Pancreas (tissue), 10 donors: ENCODE measurements around the gene DDO. TPM values are rescaled to one million over a fixed set of nuclear protein-coding genes. Genes with fewer than 3 reads are reported as not detected.

Experiments used
- ATAC-seq, 4 donors: fragments of 200-7000 bp; cut with Tn5 transposase; one replicate each; pipeline versions ENCODE4 v1.8.0 to v1.9.1; 2020; ENCODE audit warnings: mild to moderate bottlenecking in 4 of 4, moderate library complexity in 4 of 4
- DNase-seq, 6 donors: peaks; one replicate each; pipeline ENCODE4 v3.0.0-alpha.2; 2020
- FAIRE-seq: peaks from 2 replicates; lab custom pipeline; 2012; peaks lifted over from hg19 to GRCh38; lab: Jason Lieb, UNC
- H3K27ac ChIP-seq, 4 donors: fragments of 200-600 bp; sonication (generic); 1 replicate in 3 of 4; 2 replicates in 1 of 4; pipeline versions ENCODE4 v1.5.0 to v1.8.0; 2020
- H3K27me3 ChIP-seq, 4 donors: fragments of 200-600 bp; one replicate each; pipeline ENCODE4 v1.8.0; 2021
- H3K36me3 ChIP-seq, 3 donors: fragments of 200-600 bp; sonication (generic) in 1 of 3; one replicate each; pipeline versions ENCODE4 v1.5.0 to v1.8.0; 2020 to 2021
- H3K4me1 ChIP-seq, 3 donors: fragments of 200-600 bp; one replicate each; pipeline ENCODE4 v1.8.0; 2021
- H3K4me3 ChIP-seq, 4 donors: fragments of 200-600 bp; sonication (generic) in 2 of 4; one replicate each; pipeline versions ENCODE4 v1.5.0 to v1.8.0; 2020 to 2021
- H3K9me3 ChIP-seq, 4 donors: fragments of 200-600 bp; one replicate each; pipeline ENCODE4 v1.8.0; 2021
- WGBS, 2 donors: extraction: QIAGEN DNeasy Blood & Tissue Kit; methylation state at CpG; one replicate each; pipeline ENCODE4 v1.1.7; 2013; 5-methylcytosine and 5-hydroxymethylcytosine counted together
- intact Hi-C, 3 donors: fragments of 100-400 bp; cut with DNase I; formaldehyde crosslinking; loops; one replicate each; pipeline versions ENCODE4 v1.11.1 to v1.14.2; 2022
- polyA plus RNA-seq, 2 donors: library from polyadenylated mRNA; stranded (reverse); fragments of 200-250 nt; gene quantifications; one replicate each; pipeline ENCODE4 v1.2.3, GENCODE V29; 2013
- total RNA-seq, 6 donors: library from RNA; stranded (reverse); fragmentation: NEBNext Ultra II Directional in 4 of 6; extraction: Animal tissue kit (Norgen Biotek cat#: 25700) in 4 of 6; gene quantifications; one replicate each; pipeline versions ENCODE4 v1.2.1 to v1.2.4, GENCODE V29; 2021 to 2023
- TF ChIP-seq, protein P1 (sequence below), 4 donors: fragments of 200-600 bp; sonication (generic) in 3 of 4; IDR thresholded peaks; one replicate each; pipeline versions ENCODE4 v1.5.0 to v1.8.0; 2021; ENCODE audit warnings: antibody characterized with exemption in 4 of 4
- donor health status: healthy with polysubstance abuse.
- donor health status: DM: no; HTN: no; CAD: no; lungs with moderate emphysema.
- donor health status: DM: no; HTN: no; CAD: no.
- donor health status: control.
- donor health status: control.
- donor health status: Bipolar disorder and iron deficiency.
- donor health status: DM: yes; HTN: yes; CAD: no.
- donor health status: DM: no; HTN: no; CAD: no.
- donor health status: DM: no; HTN: no; CAD: no.
- donor health status: DM: yes; HTN: yes; CAD: no.

Gene DDO
- total and polyA plus RNA-seq, 8 donors = 1.0 to 3.8 (median 1.4) TPM

DNA sequence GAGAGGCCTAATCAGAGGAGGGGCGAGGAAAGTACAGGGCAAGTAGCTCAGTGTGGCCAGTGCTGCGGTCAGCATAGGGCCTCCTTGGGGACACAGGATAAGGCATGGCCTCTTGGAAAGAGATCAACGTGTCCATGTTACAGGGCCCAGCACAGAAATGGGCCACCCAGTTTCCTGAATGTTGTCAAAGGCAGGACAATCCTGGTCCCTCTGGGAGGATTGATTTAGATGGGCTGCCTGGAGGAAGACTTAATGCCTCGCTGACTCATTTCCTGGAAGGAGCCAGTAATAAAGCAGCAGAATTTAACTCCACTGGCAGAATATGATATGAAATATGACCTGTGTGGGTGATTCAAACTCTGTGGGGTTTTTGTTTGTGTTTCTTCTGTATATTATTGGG lies 16.6 kb downstream of the DDO start:
- Histone ChIP-seq H3K4me1 (no peaks in the 10 kb centered on the region), H3K9me3 (no peaks in the 10 kb centered on the region), H3K4me3 (no peak overlapping the region), H3K27me3 (no peaks in the 10 kb centered on the region), H3K27ac (no peak overlapping the region), H3K36me3 (no peaks in the 10 kb centered on the region)
- DNase-seq (no peak), FAIRE-seq (no peak), ATAC-seq (no peak)
- TF ChIP-seq, protein P1, sequence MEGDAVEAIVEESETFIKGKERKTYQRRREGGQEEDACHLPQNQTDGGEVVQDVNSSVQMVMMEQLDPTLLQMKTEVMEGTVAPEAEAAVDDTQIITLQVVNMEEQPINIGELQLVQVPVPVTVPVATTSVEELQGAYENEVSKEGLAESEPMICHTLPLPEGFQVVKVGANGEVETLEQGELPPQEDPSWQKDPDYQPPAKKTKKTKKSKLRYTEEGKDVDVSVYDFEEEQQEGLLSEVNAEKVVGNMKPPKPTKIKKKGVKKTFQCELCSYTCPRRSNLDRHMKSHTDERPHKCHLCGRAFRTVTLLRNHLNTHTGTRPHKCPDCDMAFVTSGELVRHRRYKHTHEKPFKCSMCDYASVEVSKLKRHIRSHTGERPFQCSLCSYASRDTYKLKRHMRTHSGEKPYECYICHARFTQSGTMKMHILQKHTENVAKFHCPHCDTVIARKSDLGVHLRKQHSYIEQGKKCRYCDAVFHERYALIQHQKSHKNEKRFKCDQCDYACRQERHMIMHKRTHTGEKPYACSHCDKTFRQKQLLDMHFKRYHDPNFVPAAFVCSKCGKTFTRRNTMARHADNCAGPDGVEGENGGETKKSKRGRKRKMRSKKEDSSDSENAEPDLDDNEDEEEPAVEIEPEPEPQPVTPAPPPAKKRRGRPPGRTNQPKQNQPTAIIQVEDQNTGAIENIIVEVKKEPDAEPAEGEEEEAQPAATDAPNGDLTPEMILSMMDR (IDR thresholded peaks at IDR 0.05) = no peak
- intact Hi-C loops = loop anchor here in 2 of 3 donors (10.0 kb wide), 2 partner anchors 334 to 694 kb away; no protein-coding TSS in a partner anchor
- 91% methylated on average over 4 of the region's 4 CpGs for whole genome bisulfite sequencing, 2 donors

DNA sequence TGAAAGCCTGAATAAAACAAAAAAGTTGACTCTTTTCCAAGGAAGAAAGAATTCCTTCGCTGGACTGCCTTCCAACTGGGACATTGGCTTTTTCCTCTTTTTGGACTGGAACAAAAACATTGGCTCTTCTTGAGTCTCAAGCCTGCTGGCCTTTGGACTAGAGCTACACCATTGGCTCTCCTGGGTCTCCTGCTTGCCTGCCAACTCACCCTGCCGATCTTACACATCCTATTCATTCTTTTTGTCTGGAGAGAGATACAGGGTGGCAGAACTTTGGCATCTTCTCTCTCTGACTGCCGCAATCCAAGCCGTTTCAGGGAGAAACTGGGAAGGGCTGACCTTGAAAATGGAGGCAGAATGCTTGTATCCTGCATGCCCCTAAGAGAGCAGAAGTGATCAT lies 20.2 kb downstream of the DDO start:
- H3K36me3 ChIP-seq = no peaks in the 10 kb centered on the region
- no peak overlapping the region for H3K4me3 ChIP-seq
- intact Hi-C loops = loop anchor here in 2 of 3 donors (10.0 kb wide), 2 partner anchors 330 to 690 kb away; no protein-coding TSS in a partner anchor
- H3K27me3 ChIP-seq = no peaks in the 10 kb centered on the region
- no peak overlapping the region for H3K27ac ChIP-seq
- ATAC-seq (no peak), FAIRE-seq (no peak), DNase-seq (no peak)
- TF ChIP-seq, protein P1 (IDR thresholded peaks at IDR 0.05) = no peak
- no peaks in the 10 kb centered on the region for H3K9me3 ChIP-seq
- peaks cover 0 to 2% (median 0%) of the 10 kb centered on the region in 3 donors for H3K4me1 ChIP-seq
- WGBS, 2 donors = 53 to 55% methylated on average over 4 of the region's 4 CpGs

DNA sequence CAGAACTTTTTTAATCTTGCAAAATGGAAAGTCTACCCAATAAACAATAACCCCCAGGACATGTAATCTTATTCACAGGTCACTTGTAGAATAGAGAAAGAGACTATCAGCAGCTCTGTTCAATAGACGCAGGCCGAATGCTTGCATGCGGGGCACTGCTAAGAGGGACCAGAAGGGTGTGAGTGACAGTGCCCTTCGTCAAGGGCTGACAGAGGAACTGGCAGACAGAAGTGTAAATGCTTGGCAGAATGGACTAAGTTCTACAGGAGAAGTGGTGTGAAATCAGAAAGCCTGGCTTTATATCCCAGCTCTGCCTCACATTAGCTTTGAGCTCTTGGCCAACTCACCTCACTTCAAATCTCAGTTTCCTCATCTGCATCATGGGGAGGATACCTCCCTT lies 21.0 kb downstream of the DDO start:
- FAIRE-seq = no peak
- no peaks in the 10 kb centered on the region for H3K27me3 ChIP-seq

DNA sequence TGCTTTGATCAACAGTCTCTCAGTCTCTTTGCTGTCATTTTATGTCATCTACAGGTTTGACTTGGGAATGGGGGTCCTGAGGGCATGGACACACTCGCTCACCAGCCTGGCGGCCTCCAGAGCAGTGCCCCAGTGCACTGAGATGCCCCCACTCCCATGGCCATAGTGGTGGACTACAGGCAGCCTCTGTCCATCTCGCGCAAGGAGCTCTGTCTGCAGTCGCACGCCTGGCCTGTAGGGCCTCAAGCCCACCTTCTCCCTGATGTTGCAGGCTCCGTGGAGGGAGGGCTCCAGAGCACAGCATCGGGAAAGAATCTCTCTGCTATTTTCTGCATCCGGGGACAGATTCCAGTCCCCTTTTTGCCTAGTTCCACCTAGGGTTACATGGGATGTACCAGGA lies 22.6 kb downstream of the DDO start:
- Histone ChIP-seq H3K4me1 (peaks cover 0 to 18% (median 0%) of the 10 kb centered on the region in 3 donors), H3K9me3 (no peaks in the 10 kb centered on the region), H3K36me3 (no peaks in the 10 kb centered on the region), H3K4me3 (no peak overlapping the region), H3K27me3 (no peaks in the 10 kb centered on the region), H3K27ac (no peak overlapping the region)
- no peak for DNase-seq
- TF ChIP-seq, protein P1 (IDR thresholded peaks at IDR 0.05) = no peak
- ATAC-seq = no peak
- FAIRE-seq = no peak
- intact Hi-C loops = loop anchor here in 2 of 3 donors (5.0 to 10.0 kb wide), 3 partner anchors 210 to 688 kb away; partner anchors contain the start of gene CDC40 (in 1 of the 2)
- WGBS, 2 donors = 68 to 80% methylated on average over 9 of the region's 9 CpGs

More for the DNA sequence above, 21.0 kb downstream of the DDO start:
- H3K4me3 ChIP-seq = no peak overlapping the region
- 91% methylated on average over 4 of the region's 4 CpGs for WGBS, 2 donors
- H3K36me3 ChIP-seq = no peaks in the 10 kb centered on the region
- H3K4me1 ChIP-seq = peaks cover 0 to 8% (median 0%) of the 10 kb centered on the region in 3 donors
- DNase-seq (no peak), ATAC-seq (no peak)
- H3K27ac ChIP-seq = no peak overlapping the region
- TF ChIP-seq, protein P1 (IDR thresholded peaks at IDR 0.05) = no peak
- intact Hi-C loops = loop anchor here in 2 of 3 donors (5.0 to 10.0 kb wide), 3 partner anchors 212 to 690 kb away; partner anchors contain the start of gene CDC40 (in 1 of the 2)
- no peaks in the 10 kb centered on the region for H3K9me3 ChIP-seq

DNA sequence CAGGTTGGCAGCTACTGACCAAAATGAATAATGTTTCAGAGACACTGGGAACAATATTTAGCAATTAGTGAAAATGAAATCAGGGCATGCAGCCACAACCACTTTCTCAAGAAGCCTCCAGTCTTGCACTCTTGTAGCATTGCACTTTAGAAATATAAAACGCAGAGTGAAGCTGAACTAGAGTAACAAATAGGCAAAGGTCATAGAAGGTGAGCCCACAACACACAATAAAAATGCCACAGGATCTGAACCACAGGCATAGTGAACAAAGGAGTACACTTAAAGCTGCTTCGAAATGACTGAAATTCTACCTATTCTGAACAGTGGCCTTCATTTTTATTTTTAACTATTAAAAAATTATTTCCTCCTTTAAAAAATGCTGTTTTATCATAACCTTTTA lies 25.0 kb downstream of the DDO start:
- no peak overlapping the region for H3K27ac ChIP-seq
- ATAC-seq (peak in 1 of 4 donors; percentile 5), FAIRE-seq (no peak), DNase-seq (no peak)
- peaks cover 0 to 18% (median 0%) of the 10 kb centered on the region in 3 donors for H3K4me1 ChIP-seq
- H3K27me3 ChIP-seq = no peaks in the 10 kb centered on the region
- no peaks in the 10 kb centered on the region for H3K9me3 ChIP-seq
- TF ChIP-seq, protein P1 (IDR thresholded peaks at IDR 0.05) = no peak
- no peak overlapping the region for H3K4me3 ChIP-seq
- H3K36me3 ChIP-seq = no peaks in the 10 kb centered on the region
- intact Hi-C loops = loop anchor here in 2 of 3 donors (5.0 to 10.0 kb wide), 3 partner anchors 208 to 686 kb away; partner anchors contain the start of gene CDC40 (in 1 of the 2)
- WGBS, 2 donors = 6 to 18% methylated on average over 2 of the region's 2 CpGs
